Astrocyte (in vitro differentiated cells and primary cell): ENCODE data around the gene CDHR5. TPM values are rescaled to one million over a fixed set of nuclear protein-coding genes. Genes with fewer than 3 reads are reported as not detected.
A peak's percentile ranks its signal among the peaks of the same experiment; 100 is the strongest.

ENCODE experiments used
- DNase-seq: peaks from one replicate; pipeline ENCODE4 v3.0.0-alpha.2; 2010; ENCODE audit warnings: low read depth
- FAIRE-seq: peaks from 2 replicates; lab custom pipeline; 2011; peaks lifted over from hg19 to GRCh38; lab: Jason Lieb, UNC
- H2AFZ ChIP-seq: 2 replicates; pipeline ENCODE4 v1.6.0; 2012; ENCODE audit warnings: low read depth, low read length, inconsistent platforms
- H3K27ac ChIP-seq: 2 replicates; pipeline ENCODE4 v1.5.1; 2011; ENCODE audit warnings: low read depth, low read length, inconsistent platforms
- H3K27me3 ChIP-seq: 2 replicates; pipeline ENCODE4 v1.6.0; 2011; ENCODE audit warnings: low read length, inconsistent platforms; ENCODE audit not compliant: insufficient read depth
- H3K36me3 ChIP-seq: 2 replicates; pipeline ENCODE4 v1.5.1; 2011; ENCODE audit warnings: low read length, inconsistent platforms; ENCODE audit not compliant: insufficient read depth
- H3K4me1 ChIP-seq: 2 replicates; pipeline ENCODE4 v1.5.1; 2011; ENCODE audit warnings: low read length, inconsistent platforms; ENCODE audit not compliant: insufficient read depth
- H3K4me2 ChIP-seq: 2 replicates; pipeline ENCODE4 v1.6.0; 2012; ENCODE audit warnings: low read length, inconsistent platforms
- H3K4me3 ChIP-seq: 2 replicates; pipeline ENCODE4 v1.5.1; 2011; ENCODE audit warnings: low read depth, mild to moderate bottlenecking, low read length, inconsistent platforms; ENCODE audit not compliant: insufficient read depth
- H3K79me2 ChIP-seq: 2 replicates; pipeline ENCODE4 v1.6.0; 2012; ENCODE audit warnings: mild to moderate bottlenecking, low read length, inconsistent platforms; ENCODE audit not compliant: insufficient read depth
- H3K9ac ChIP-seq: 2 replicates; pipeline ENCODE4 v1.6.0; 2012; ENCODE audit warnings: mild to moderate bottlenecking, low read length, inconsistent platforms
- H3K9me3 ChIP-seq: 2 replicates; pipeline ENCODE4 v1.5.1; 2012; ENCODE audit warnings: low read depth, mild to moderate bottlenecking, low read length, inconsistent platforms; ENCODE audit not compliant: insufficient read depth
- H4K20me1 ChIP-seq: 2 replicates; pipeline ENCODE4 v1.6.0; 2012; ENCODE audit warnings: low read length, inconsistent platforms; ENCODE audit not compliant: insufficient read depth
- H3K27ac Mint-ChIP-seq: one replicate; pipeline ENCODE4 v1.8.0; 2021; ENCODE audit warnings: mild to moderate bottlenecking, mixed read lengths; ENCODE audit not compliant: unreplicated experiment
- H3K27me3 Mint-ChIP-seq: one replicate; pipeline ENCODE4 v1.8.0; 2021; ENCODE audit warnings: low read depth, mixed read lengths; ENCODE audit not compliant: unreplicated experiment
- H3K36me3 Mint-ChIP-seq: one replicate; pipeline ENCODE4 v1.8.0; 2021; ENCODE audit warnings: low read depth, mixed read lengths; ENCODE audit not compliant: unreplicated experiment
- H3K4me1 Mint-ChIP-seq: one replicate; pipeline ENCODE4 v1.8.0; 2021; ENCODE audit warnings: low read depth, mixed read lengths; ENCODE audit not compliant: unreplicated experiment
- H3K4me3 Mint-ChIP-seq: one replicate; pipeline ENCODE4 v1.8.0; 2021; ENCODE audit warnings: mild to moderate bottlenecking, moderate library complexity, mixed read lengths; ENCODE audit not compliant: unreplicated experiment
- H3K9me3 Mint-ChIP-seq: one replicate; pipeline ENCODE4 v1.8.0; 2021; ENCODE audit warnings: mild to moderate bottlenecking, mixed read lengths; ENCODE audit not compliant: unreplicated experiment
- EZH2 ChIP-seq: IDR thresholded peaks from 2 replicates; pipeline ENCODE4 v1.6.1; 2012; ENCODE audit warnings: mild to moderate bottlenecking, low read length, inconsistent platforms; ENCODE audit not compliant: insufficient read depth
- total RNA-seq: library from RNA; stranded (reverse); gene quantifications from 2 replicates; pipeline ENCODE4 v1.2.1, GENCODE V29; 2021
- TF ChIP-seq, protein P1 (sequence below): IDR thresholded peaks from 2 replicates; pipeline ENCODE4 v1.5.1; 2011; ENCODE audit warnings: low read depth, mild to moderate bottlenecking, inconsistent platforms, low read length, moderate library complexity; ENCODE audit not compliant: insufficient read depth

CDHR5 gene
- total RNA-seq, 1 donor from 2014 or later = not detected

DNA sequence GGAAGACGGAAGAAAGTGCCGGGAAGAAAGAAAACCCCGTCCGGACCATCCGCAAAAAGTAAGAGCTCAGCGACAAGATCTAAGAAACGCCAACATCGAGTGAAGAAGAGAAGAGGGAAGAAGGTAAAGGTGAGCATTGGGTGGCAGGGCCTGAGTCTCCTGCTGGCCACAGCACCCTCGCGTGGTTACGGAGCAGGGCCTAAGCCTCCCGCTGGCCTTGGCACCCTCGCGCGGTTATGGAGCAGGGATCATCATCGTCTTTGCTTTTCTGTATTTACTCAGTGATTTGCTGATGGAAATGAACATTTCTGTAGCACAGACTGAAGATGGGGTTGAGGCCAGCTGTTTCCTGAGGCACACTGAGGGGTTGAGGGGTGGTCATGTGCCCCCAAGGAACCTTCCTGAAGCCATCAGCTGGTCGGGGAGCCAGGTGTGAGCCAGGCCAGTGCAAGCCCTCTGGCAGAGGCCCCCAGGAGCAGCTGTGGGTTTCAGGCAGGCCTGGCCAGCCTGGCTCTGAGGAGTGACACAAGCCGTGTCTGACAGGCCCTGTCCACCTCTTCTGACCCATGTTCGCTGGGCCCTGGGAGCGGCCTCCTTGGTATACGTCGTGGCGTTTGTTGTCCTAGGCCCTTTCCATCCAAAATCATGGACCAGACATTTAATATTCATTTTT is 23.0 kb downstream of the CDHR5 start:
- H3K4me3 ChIP-seq = no peak overlapping the region
- H3K9me3 Mint-ChIP-seq = no peaks in the 10 kb centered on the region
- peaks cover 43% of the 10 kb centered on the region for H3K36me3 ChIP-seq
- H3K9ac ChIP-seq = no peak overlapping the region
- no peaks in the 10 kb centered on the region for H3K9me3 ChIP-seq
- DNase-seq = no peak
- no peak overlapping the region for H3K4me3 Mint-ChIP-seq
- H3K79me2 ChIP-seq = peaks cover 20% of the 10 kb centered on the region
- TF ChIP-seq, protein P1, sequence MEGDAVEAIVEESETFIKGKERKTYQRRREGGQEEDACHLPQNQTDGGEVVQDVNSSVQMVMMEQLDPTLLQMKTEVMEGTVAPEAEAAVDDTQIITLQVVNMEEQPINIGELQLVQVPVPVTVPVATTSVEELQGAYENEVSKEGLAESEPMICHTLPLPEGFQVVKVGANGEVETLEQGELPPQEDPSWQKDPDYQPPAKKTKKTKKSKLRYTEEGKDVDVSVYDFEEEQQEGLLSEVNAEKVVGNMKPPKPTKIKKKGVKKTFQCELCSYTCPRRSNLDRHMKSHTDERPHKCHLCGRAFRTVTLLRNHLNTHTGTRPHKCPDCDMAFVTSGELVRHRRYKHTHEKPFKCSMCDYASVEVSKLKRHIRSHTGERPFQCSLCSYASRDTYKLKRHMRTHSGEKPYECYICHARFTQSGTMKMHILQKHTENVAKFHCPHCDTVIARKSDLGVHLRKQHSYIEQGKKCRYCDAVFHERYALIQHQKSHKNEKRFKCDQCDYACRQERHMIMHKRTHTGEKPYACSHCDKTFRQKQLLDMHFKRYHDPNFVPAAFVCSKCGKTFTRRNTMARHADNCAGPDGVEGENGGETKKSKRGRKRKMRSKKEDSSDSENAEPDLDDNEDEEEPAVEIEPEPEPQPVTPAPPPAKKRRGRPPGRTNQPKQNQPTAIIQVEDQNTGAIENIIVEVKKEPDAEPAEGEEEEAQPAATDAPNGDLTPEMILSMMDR = no peak
- H3K27me3 Mint-ChIP-seq = no peaks in the 10 kb centered on the region
- H3K27me3 ChIP-seq = no peaks in the 10 kb centered on the region
- peaks cover 12% of the 10 kb centered on the region for H3K36me3 Mint-ChIP-seq
- H3K4me1 ChIP-seq = peaks cover 4% of the 10 kb centered on the region
- H3K27ac Mint-ChIP-seq = no peak overlapping the region
- no peak overlapping the region for H3K27ac ChIP-seq
- peaks cover 58% of the 10 kb centered on the region for H4K20me1 ChIP-seq
- no peak for FAIRE-seq
- no peak overlapping the region for H3K4me2 ChIP-seq
- no peaks in the 10 kb centered on the region for H3K4me1 Mint-ChIP-seq
- no peak overlapping the region for H2AFZ ChIP-seq

DNA sequence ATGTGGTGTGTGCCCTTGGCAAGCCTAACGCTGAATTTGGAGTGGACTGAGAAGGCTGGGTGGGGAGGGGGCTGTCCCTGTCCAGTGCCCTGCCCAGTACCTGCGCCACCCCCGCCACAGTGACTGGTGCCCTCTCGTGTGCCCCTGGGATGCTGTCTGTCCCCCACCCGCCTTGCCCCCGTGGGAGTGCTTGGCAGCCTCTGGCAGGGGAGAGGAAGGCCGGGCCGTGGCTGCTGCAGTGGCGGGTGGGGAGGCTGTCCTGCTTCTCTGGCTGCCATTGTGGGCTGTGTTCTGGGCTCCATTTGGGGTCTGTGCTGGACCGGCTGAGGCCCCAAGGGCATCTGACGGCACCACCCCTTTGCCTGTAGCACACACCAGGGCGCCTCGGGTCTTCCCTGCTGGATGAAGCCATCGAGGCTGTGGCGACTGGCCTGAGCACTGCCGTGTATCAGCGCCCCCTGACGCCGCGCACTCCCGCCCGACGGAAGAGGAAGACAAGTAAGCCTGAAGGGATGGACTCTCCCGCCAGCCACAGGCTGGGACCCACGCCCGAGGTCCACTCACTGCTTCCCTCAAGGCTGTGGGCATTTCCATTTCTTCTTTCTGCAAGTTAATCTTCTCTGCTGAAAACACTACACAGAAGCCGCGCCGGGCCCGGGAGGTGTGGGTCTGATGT is 26.6 kb downstream of the CDHR5 start:
- no peaks in the 10 kb centered on the region for H3K27me3 Mint-ChIP-seq
- H3K4me3 ChIP-seq = no peak overlapping the region
- no peak for FAIRE-seq
- no peak for DNase-seq
- peaks cover 29% of the 10 kb centered on the region for H3K36me3 ChIP-seq
- H3K27ac Mint-ChIP-seq = peak overlapping the region; percentile 6
- no peak overlapping the region for H2AFZ ChIP-seq
- H3K4me1 ChIP-seq = no peaks in the 10 kb centered on the region
- H3K27me3 ChIP-seq = no peaks in the 10 kb centered on the region
- H3K4me2 ChIP-seq = no peak overlapping the region
- TF ChIP-seq EZH2 = no peak
- TF ChIP-seq, protein P1 = no peak
- no peaks in the 10 kb centered on the region for H3K9me3 ChIP-seq
- no peak overlapping the region for H3K9ac ChIP-seq
- no peaks in the 10 kb centered on the region for H3K4me1 Mint-ChIP-seq
- H3K27ac ChIP-seq = no peak overlapping the region
- peaks cover 20% of the 10 kb centered on the region for H3K36me3 Mint-ChIP-seq
- no peaks in the 10 kb centered on the region for H3K9me3 Mint-ChIP-seq
- H3K79me2 ChIP-seq = peaks cover 37% of the 10 kb centered on the region
- H3K4me3 Mint-ChIP-seq = no peak overlapping the region
- H4K20me1 ChIP-seq = peaks cover 63% of the 10 kb centered on the region
